GM23338 (cell line): Measurements from ENCODE around the gene IL15RA.

Experiments
- EZH2phosphoT487 ChIP-seq: fragments of 200-600 bp; sonication (generic); IDR thresholded peaks from one replicate; pipeline ENCODE4 v1.8.1; 2018; ENCODE audit warnings: antibody characterized with exemption; ENCODE audit not compliant: unreplicated experiment
- JUNB ChIP-seq: IDR thresholded peaks from one replicate; pipeline ENCODE4 v1.6.1; 2016; ENCODE audit warnings: antibody characterized with exemption; ENCODE audit not compliant: unreplicated experiment
- REST ChIP-seq: IDR thresholded peaks from one replicate; pipeline ENCODE4 v1.6.1; 2018; ENCODE audit warnings: antibody characterized with exemption; ENCODE audit not compliant: unreplicated experiment
- ZNF331 ChIP-seq: fragments of 250-450 bp; sonication (Bioruptor Pico); IDR thresholded peaks from 2 replicates; pipeline ENCODE4 v1.5.0; 2020; ENCODE audit warnings: low read depth, mild to moderate bottlenecking, moderate library complexity
- TF ChIP-seq, protein P1 (sequence below), 2 experiments: fragments of 200-600 bp in 1 of 2; sonication (generic) in 1 of 2; conservative IDR thresholded peaks; 2 replicates each; pipeline versions ENCODE4 v1.5.1 to v1.6.1; 2016 to 2017; ENCODE audit warnings: antibody characterized with exemption in 2 of 2, low read depth in 2 of 2, mild to moderate bottlenecking in 2 of 2, moderate library complexity in 1 of 2

- TF ChIP-seq, protein P1, sequence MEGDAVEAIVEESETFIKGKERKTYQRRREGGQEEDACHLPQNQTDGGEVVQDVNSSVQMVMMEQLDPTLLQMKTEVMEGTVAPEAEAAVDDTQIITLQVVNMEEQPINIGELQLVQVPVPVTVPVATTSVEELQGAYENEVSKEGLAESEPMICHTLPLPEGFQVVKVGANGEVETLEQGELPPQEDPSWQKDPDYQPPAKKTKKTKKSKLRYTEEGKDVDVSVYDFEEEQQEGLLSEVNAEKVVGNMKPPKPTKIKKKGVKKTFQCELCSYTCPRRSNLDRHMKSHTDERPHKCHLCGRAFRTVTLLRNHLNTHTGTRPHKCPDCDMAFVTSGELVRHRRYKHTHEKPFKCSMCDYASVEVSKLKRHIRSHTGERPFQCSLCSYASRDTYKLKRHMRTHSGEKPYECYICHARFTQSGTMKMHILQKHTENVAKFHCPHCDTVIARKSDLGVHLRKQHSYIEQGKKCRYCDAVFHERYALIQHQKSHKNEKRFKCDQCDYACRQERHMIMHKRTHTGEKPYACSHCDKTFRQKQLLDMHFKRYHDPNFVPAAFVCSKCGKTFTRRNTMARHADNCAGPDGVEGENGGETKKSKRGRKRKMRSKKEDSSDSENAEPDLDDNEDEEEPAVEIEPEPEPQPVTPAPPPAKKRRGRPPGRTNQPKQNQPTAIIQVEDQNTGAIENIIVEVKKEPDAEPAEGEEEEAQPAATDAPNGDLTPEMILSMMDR (conservative IDR thresholded peaks at IDR 0.05; ENCODE audit: low read depth in 2 of 2): no peak
- TF ChIP-seq EZH2phosphoT487: no peak
- no peak for TF ChIP-seq ZNF331
- TF ChIP-seq REST: no peak
- TF ChIP-seq JUNB: no peak
Observed at GRCh38 chr10:6013413-6014192, 36.3 kb upstream of the IL15RA start.
